Erythroblast (primary cell): Measurements from ENCODE around the gene HMGXB3.
"Not testable (repeated sequence)": the region's sequence is repeated elsewhere in the genome, so short reads cannot be mapped to it uniquely, and the experiment has no call there.

Source experiments
- DNase-seq, 2 experiments: peaks; one replicate each; lab custom pipeline; 2025; lab: John Stamatoyannopoulos, UW
- GATA1 ChIP-seq: IDR thresholded peaks from 2 replicates; pipeline ENCODE4 v1.6.1; 2011; ENCODE audit warnings: low read depth, mild to moderate bottlenecking, control low read depth, low read length, moderate library complexity
- POLR2A ChIP-seq: IDR thresholded peaks from 2 replicates; pipeline ENCODE4 v1.6.1; 2011; ENCODE audit warnings: mild to moderate bottlenecking, low read length

HMGXB3 gene

GRCh38 chr5:150078802-150079689 lies 78.5 kb downstream of the HMGXB3 start:
- TF ChIP-seq POLR2A (no peak), GATA1 (no peak)
- no peak for DNase-seq

DNA sequence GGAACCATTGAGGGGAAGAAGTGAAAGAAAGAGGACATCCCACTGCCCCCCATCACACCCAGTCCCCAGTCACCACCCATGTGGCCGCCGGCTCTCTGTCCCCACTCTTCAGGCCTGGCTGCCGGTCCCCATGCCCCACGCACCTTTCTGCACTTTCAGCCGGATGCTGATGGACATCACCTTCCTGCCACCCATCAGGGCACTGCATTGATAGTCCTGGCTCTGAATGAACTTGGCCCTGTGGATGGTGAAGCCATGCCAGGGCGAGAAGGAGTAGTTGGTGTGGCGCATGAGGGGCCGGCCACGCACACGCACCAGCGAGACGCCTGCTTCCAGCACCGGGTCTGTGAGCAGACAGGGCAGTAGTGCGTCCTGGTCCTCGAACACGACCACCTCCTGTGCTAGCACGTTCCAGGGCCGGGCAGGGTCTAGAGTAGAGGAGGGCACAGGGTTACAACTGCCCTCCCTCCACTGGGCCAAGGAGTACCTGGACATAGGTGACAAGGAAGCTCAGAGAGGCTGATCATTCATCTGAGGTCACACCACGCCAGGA lies 79.4 kb downstream of the HMGXB3 start:
- TF ChIP-seq GATA1, result no peak
- TF ChIP-seq POLR2A, result no peak
- DNase-seq, result no peak

DNA sequence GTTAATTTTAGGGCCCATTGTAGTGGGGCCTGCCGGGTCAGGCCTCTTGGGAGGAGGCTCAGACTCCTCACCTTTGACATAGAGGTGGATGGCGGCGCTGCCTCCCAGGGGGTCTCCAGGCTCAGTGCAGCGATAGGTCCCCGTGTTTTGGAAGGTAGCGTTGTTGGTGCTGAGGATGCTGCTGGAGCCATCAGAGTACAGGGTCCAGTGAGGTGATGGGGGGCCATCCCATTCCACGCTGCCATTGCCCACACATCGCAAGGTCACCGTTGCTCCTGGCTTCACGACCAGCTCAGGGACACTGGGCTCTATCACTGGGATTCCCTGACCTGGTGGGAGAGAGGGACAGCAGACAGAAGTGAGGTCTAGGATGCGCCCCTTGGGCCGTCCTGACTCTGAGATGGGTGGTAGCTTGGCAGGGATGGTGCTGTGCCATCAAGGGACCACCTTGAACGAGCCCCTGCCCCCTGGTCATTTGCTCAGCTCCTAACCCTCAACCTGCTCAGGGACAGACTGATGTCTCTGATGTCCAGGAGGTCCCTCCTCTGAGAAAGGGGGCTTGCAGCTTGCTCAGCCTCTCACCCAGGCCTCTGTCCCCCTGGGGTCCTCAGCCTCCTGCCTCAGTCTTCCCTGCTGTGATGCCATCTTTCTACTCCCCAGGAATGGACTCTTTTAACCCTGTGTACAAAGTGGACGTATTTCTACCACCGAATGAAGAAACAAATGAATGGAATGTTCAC lies 80.3 kb downstream of the HMGXB3 start:
- TF ChIP-seq POLR2A, result no peak
- DNase-seq, result no peak

DNA sequence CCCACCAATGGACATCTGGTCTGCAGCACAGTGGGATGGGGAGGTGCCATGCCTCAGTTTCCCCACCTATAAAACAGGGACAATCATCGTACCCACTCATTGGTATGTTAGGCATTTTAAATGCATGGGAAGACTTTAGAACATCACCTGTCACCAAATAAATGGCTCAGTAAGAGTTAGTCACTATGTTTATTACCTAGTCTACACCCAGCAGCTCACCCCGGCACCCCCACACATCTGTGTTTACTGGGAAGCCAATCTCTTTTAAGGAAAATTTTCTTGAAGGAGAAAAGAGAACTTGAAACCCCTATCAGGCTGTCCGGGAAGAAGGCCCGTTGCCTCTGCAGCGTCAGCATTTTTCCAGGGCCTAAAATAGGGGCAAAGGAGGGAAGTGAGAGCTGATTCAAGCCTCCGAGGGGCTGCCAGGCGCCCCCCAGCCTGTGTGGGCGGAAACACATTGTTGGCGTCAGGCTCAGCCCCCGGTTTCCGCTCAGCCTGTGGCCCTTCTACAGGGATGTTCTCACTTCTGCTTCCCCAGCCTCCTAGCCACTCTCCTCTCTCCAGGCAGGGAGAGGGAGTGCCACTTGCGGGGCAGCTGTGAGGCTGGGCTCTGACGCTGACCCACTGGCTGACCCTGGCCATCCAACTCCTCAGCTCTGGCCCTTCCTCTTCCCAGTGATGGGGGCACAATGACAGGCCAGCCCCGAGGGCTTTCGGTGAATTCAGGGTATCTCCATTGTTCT lies 81.2 kb downstream of the HMGXB3 start:
- TF ChIP-seq GATA1 (no peak), POLR2A (no peak)
- DNase-seq, result no peak

DNA sequence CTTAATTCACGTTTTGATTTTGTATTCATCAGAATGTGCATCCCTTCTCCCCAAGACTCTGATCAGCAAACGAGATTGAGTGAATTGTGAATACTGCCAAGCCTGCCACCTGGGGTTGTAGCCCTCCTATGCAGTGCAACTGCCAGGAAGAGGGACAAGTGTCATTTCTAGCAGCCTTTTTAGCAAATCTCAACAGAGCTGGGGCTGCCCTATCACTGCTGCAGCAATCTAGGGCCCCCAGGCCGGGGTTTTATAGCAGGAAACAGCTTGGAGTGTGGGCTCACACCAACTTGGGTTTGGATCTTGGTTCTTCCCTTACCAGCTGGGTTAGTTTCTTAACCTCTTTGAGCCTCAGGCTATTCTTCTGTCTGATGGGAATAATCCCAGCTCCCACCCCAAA lies 81.8 kb downstream of the HMGXB3 start:
- TF ChIP-seq POLR2A (no peak), GATA1 (no peak)
- no peak for DNase-seq

DNA sequence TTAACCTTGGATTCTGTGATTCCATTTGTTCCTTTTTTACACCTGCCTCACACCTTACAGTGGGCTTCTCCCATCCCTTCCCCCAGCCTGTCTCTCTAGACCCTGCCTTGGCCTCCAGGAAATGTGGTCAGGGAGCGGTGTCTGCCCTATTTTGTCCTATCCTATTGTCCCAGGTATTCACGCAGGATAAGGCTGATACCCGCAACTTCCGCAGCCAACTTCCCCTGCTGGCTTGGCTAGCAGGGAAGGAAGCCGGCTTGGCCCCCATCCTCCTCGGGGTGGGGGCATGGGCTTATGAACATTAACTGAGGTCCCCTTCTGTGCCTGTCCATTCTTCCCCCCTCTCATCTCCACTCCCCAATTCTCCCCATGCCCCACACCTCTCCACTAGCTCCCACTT lies 82.3 kb downstream of the HMGXB3 start:
- no peak for DNase-seq
- no peak for TF ChIP-seq GATA1
- TF ChIP-seq POLR2A, result no peak

GRCh38 chr5:150084754-150085153 lies 84.2 kb downstream of the HMGXB3 start:
- DNase-seq, result not testable (repeated sequence)

GRCh38 chr5:150085191-150085912 lies 84.8 kb downstream of the HMGXB3 start:
- TF ChIP-seq GATA1 (no peak), POLR2A (no peak)
- DNase-seq, result no peak

DNA sequence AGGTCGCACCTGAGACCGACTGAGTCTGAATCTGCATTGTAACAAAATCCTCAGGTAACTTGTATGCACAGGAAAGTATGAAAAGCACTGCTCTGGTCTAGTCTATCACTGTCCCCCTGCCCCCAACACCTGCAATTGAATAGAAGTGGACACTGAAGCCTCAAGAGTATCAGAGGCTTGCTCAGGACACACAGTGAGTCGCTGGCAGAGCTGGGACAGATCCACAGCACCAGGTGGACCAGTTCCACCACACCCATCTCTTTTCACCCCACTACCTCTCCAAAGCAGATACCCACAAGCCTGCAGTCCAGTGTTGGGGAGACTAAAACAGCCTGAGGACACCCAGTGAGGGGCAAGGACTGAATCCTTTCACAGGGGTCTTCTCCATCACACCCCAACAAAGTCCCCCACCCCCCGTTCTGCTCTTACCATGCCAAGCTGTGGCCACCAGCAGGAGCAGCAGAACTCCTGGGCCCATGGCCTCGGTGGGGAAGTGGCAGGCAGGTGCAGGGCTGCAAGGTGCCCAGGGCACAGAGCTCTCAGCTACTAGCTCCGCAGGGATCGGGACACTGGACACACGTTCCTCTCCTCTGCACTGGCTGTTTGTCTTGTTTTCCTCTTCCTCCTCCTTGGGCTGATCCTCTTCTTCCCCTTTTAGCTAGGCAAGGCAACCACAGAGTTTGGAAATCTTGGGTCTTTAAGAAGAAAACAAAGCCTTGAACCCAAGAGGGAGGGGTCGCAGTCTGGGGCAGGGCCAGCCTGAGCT lies 85.6 kb downstream of the HMGXB3 start, which contains the start of gene CSF1R:
TSS of gene CSF1R (minus strand) at position 605 of the 766 bp plus-strand sequence. CDS start at position 478, 127 bp downstream.
- no peak for DNase-seq
- TF ChIP-seq GATA1, result no peak
- no peak for TF ChIP-seq POLR2A

GRCh38 chr5:150092159-150092787 lies 91.7 kb downstream of the HMGXB3 start:
- TF ChIP-seq POLR2A (no peak), GATA1 (no peak)
- DNase-seq, result no peak

DNA sequence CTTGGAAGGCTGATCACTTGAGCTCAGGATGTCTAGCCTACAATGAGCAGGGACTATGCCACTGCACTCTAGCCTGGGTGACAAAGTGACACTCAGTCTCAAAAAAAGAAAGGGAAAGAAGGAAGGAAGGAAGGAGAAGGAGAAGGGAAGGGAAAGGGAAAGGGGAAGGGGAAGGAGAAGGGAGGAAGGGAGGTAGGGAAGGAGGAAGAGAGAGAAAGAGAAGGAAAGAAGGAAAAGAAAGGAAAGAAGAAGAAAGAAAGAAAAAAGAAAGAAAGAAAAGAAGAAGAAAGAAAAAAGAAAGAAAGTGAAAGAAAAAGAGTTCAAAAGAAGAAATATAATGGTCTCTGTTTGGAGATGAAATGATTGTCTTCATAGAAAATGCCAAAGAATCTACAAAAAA lies 96.6 kb downstream of the HMGXB3 start:
- DNase-seq, result no peak

GRCh38 chr5:150101023-150101422 lies 100.5 kb downstream of the HMGXB3 start:
- no peak for DNase-seq
- TF ChIP-seq GATA1 (no peak), POLR2A (no peak)

More for the DNA sequence above, 96.6 kb downstream of the HMGXB3 start:
- TF ChIP-seq GATA1, result no peak
